ENCODE results near the gene SEMA6A. TPM values are rescaled to one million over a fixed set of nuclear protein-coding genes. Genes with fewer than 3 reads are reported as not detected.

Gene SEMA6A
- total and polyA plus RNA-seq, 2 of the 13 experiments (the other 11 are each of a cell fraction or from before 2014, with no cell fraction given) = 5.1 to 6.5 TPM

- Histone ChIP-seq H3K9me3 (ENCODE audit: low read length) (no peaks in the 10 kb centered on the region), H3K36me3 (replicated peaks in 1 of 2; ENCODE audit: control insufficient read depth in 1 of 2, insufficient read depth in 2 of 2, low read length in 2 of 2) (no peaks in the 10 kb centered on the region), H3K27me3 (ENCODE audit: control insufficient read depth in 1 of 2, insufficient read depth in 2 of 2, low read length in 2 of 2) (peaks cover 1 to 9% of the 10 kb centered on the region in 2 experiments; a peak in 1 of 5 replicates), H3K4me3 (replicated peaks in 1 of 3; ENCODE audit: insufficient read depth in 1 of 3, low read depth in 2 of 3, low read length in 3 of 3) (no peak overlapping the region), H3K9ac (ENCODE audit: insufficient read depth, low read depth, low read length) (no peak overlapping the region), H3K27ac (ENCODE audit: extremely low read length, insufficient read depth, low read length) (no peak overlapping the region), H3K79me2 (ENCODE audit: insufficient read depth, low read length) (peaks cover 91% of the 10 kb centered on the region), H4K20me1 (ENCODE audit: insufficient read depth, low read length) (no peaks in the 10 kb centered on the region; the same call in 1 of the 2 replicates), H2AFZ (ENCODE audit: low read length) (no peak overlapping the region), H3K4me2 (ENCODE audit: low read depth, low read length) (peak overlapping the region; percentile 70; the same call in 1 of the 2 replicates), H3K4me1 (ENCODE audit: insufficient read depth, low read length) (peaks cover 66% of the 10 kb centered on the region)
- no peak for ATAC-seq
- intact Hi-C loops (cut with micrococcal nuclease; ENCODE audit: unreplicated experiment) = loop anchor here (5.0 to 10.0 kb wide), 3 partner anchors 33 to 433 kb away; no protein-coding TSS in a partner anchor
- ChIA-PET CTCF (ENCODE audit: low intra/inter-chr PET ratio, low total read pairs) (no interaction called here), POLR2A (no interaction called here)
- WGBS (ENCODE audit: low lambda C conversion rate) = 39% methylated on average over 4 of the region's 4 CpGs
- in situ Hi-C loops (cut with HindIII; ENCODE audit: extremely low pct_ligation_motif_present, low pct_unique_long_range_greater_than_20kb) = loop anchor here (5.0 kb wide), 1 partner anchor 292 kb away; no protein-coding TSS in a partner anchor
- TF ChIP-seq ZNF724P (CRISPR knock-in tag; IDR thresholded peaks at IDR 0.05; ENCODE audit: borderline replicate concordance) (no peak), TIGD3 (CRISPR knock-in tag; IDR thresholded peaks at IDR 0.05; ENCODE audit: borderline replicate concordance) (no peak)
- no TSS peak for BruUV-seq (replicated peaks)
- FAIRE-seq = no peak
- DNase-seq (ENCODE audit: low spot score) = no peak
Observed at GRCh38 chr5:116569999-116570398, 4.6 kb downstream of the SEMA6A start.

- no peak for ATAC-seq
- intact Hi-C loops (cut with micrococcal nuclease; ENCODE audit: unreplicated experiment) (no loop called here), in situ Hi-C loops (cut with HindIII; ENCODE audit: extremely low pct_ligation_motif_present, low pct_unique_long_range_greater_than_20kb) (no loop called here)
- Histone ChIP-seq H3K4me3 (replicated peaks in 1 of 3; ENCODE audit: insufficient read depth in 1 of 3, low read depth in 2 of 3, low read length in 3 of 3) (no peak overlapping the region), H3K27me3 (ENCODE audit: control insufficient read depth in 1 of 2, insufficient read depth in 2 of 2, low read length in 2 of 2) (no peaks in the 10 kb centered on the region; a peak in 1 of 5 replicates), H3K27ac (ENCODE audit: extremely low read length, insufficient read depth, low read length) (no peak overlapping the region), H3K9ac (ENCODE audit: insufficient read depth, low read depth, low read length) (no peak overlapping the region), H3K4me2 (ENCODE audit: low read depth, low read length) (no peak overlapping the region), H3K79me2 (ENCODE audit: insufficient read depth, low read length) (peaks cover 95% of the 10 kb centered on the region), H3K4me1 (ENCODE audit: insufficient read depth, low read length) (peaks cover 64% of the 10 kb centered on the region), H4K20me1 (ENCODE audit: insufficient read depth, low read length) (no peaks in the 10 kb centered on the region; the same call in 1 of the 2 replicates), H3K9me3 (ENCODE audit: low read length) (no peaks in the 10 kb centered on the region), H2AFZ (ENCODE audit: low read length) (no peak overlapping the region), H3K36me3 (replicated peaks in 1 of 2; ENCODE audit: control insufficient read depth in 1 of 2, insufficient read depth in 2 of 2, low read length in 2 of 2) (no peaks in the 10 kb centered on the region)
- DNase-seq (ENCODE audit: low spot score) = no peak
- no peak for FAIRE-seq
- no TSS peak for BruUV-seq (replicated peaks)
- POLR2A ChIA-PET = no interaction called here
- CTCF ChIA-PET (ENCODE audit: low intra/inter-chr PET ratio, low total read pairs) = no interaction called here
- TF ChIP-seq NFATC3 (CRISPR knock-in tag; IDR thresholded peaks at IDR 0.05) = no peak
- no peak for TF ChIP-seq PRPF4 (IDR thresholded peaks at IDR 0.05; ENCODE audit: low read depth, low read length, poor library complexity, severe bottlenecking)
- no peak for TF ChIP-seq ZBED4 (CRISPR knock-in tag; IDR thresholded peaks at IDR 0.05; ENCODE audit: borderline replicate concordance)
- TF ChIP-seq ZNF577 (CRISPR knock-in tag; IDR thresholded peaks at IDR 0.05; ENCODE audit: borderline replicate concordance, low read depth) = no peak
- no peak for TF ChIP-seq TEF (CRISPR knock-in tag; IDR thresholded peaks at IDR 0.05)
- no peak for TF ChIP-seq ZBTB1 (CRISPR knock-in tag; IDR thresholded peaks at IDR 0.05; ENCODE audit: borderline replicate concordance)
- no peak for TF ChIP-seq ZNF616 (CRISPR knock-in tag; IDR thresholded peaks at IDR 0.05; ENCODE audit: low read depth)
- no peak for TF ChIP-seq ZNF414 (CRISPR knock-in tag; IDR thresholded peaks at IDR 0.05)
- 65% methylated on average over 2 of the region's 2 CpGs for WGBS (ENCODE audit: low lambda C conversion rate)
Observed at GRCh38 chr5:116567106-116567505, 7.5 kb downstream of the SEMA6A start.

Data from HepG2 (cell line).